Panc1 (cell line): ENCODE measurements around the gene RPS6KL1. TPM values are rescaled to one million over a fixed set of nuclear protein-coding genes. Genes with fewer than 3 reads are reported as not detected.

Experiments
- ATAC-seq: fragments of 200-7000 bp; cut with Tn5 transposase; 2 replicates; pipeline ENCODE4 v1.9.1; 2020; ENCODE audit warnings: mild to moderate bottlenecking, moderate library complexity
- BruUV-seq: library from RNA; stranded (reverse); fragments of 400-500 nt; replicated peaks from 2 replicates; lab custom pipeline; 2021; lab: Mats Ljungman, UMichigan
- CTCF ChIA-PET: fragments of 300-600 bp; sonication (Branson Sonifier 250); formaldehyde crosslinking; loops from one replicate; lab custom pipeline; 2022; ENCODE audit warnings: antibody characterized with exemption; lab: Charles Lee
- POLR2A ChIA-PET: fragments of 300-600 bp; sonication (Branson Sonifier 250); formaldehyde crosslinking; loops from one replicate; lab custom pipeline; 2022; ENCODE audit warnings: antibody characterized with exemption; lab: Charles Lee
- DNase-seq: peaks from one replicate; pipeline ENCODE4 v3.0.0-alpha.2; 2010; ENCODE audit warnings: low read depth, low spot score
- H3K27ac ChIP-seq: 2 replicates; pipeline ENCODE4 v1.5.1; 2011; ENCODE audit warnings: mild to moderate bottlenecking, low read length, inconsistent platforms
- H3K27me3 ChIP-seq: fragments of 200-500 bp; sonication (Bioruptor generic); 2 replicates; pipeline ENCODE4 v1.6.0; 2014; ENCODE audit warnings: low read length, inconsistent platforms; ENCODE audit not compliant: control insufficient read depth, insufficient read depth
- H3K36me3 ChIP-seq: fragments of 200-500 bp; sonication (Bioruptor generic); 2 replicates; pipeline ENCODE4 v1.5.1; 2014; ENCODE audit warnings: inconsistent platforms, mild to moderate bottlenecking, low read length, moderate library complexity; ENCODE audit not compliant: control insufficient read depth, insufficient read depth
- H3K4me1 ChIP-seq: 2 replicates; pipeline ENCODE4 v1.5.1; 2011; ENCODE audit warnings: inconsistent platforms, mild to moderate bottlenecking, low read length, moderate library complexity; ENCODE audit not compliant: control insufficient read depth, insufficient read depth
- H3K4me3 ChIP-seq, 2 experiments: 2 replicates each; pipeline ENCODE4 v1.5.1; 2011 to 2012; ENCODE audit warnings: low read depth in 2 of 2, low read length in 2 of 2, mild to moderate bottlenecking in 2 of 2, inconsistent platforms in 1 of 2, moderate library complexity in 1 of 2
- H3K9me3 ChIP-seq: fragments of 200-500 bp; sonication (Bioruptor generic); 2 replicates; pipeline ENCODE4 v1.5.1; 2014; ENCODE audit warnings: low read depth, mild to moderate bottlenecking, inconsistent platforms, low read length, moderate library complexity; ENCODE audit not compliant: control insufficient read depth, insufficient read depth
- POLR2AphosphoS5 ChIP-seq: IDR thresholded peaks from 2 replicates; pipeline ENCODE4 v1.6.1; 2012; ENCODE audit warnings: mild to moderate bottlenecking, low read depth, low read length, moderate library complexity
- SIN3A ChIP-seq: IDR thresholded peaks from 2 replicates; pipeline ENCODE4 v1.6.1; 2012; ENCODE audit warnings: low read depth, mild to moderate bottlenecking, low read length, moderate library complexity, borderline replicate concordance; ENCODE audit not compliant: insufficient read depth
- TCF7L2 ChIP-seq: IDR thresholded peaks from 2 replicates; pipeline ENCODE4 v1.6.1; 2011; ENCODE audit warnings: mild to moderate bottlenecking, low read depth, low read length, inconsistent platforms
- in situ Hi-C: cut with HindIII; loops from 2 replicates; pipeline ENCODE4 v1.10.0; 2016; ENCODE audit warnings: low sequenced_read_pairs, low pct_unique_long_range_greater_than_20kb
- intact Hi-C: fragments of 100-400 bp; cut with micrococcal nuclease; formaldehyde crosslinking; loops from one replicate; pipeline ENCODE4 v1.10.0; 2022; ENCODE audit not compliant: unreplicated experiment
- total RNA-seq: library from RNA; stranded (reverse); gene quantifications from one replicate; pipeline ENCODE4 v1.2.1, GENCODE V29; 2021; ENCODE audit not compliant: unreplicated experiment
- TF ChIP-seq, protein P1 (sequence below), 2 experiments: IDR thresholded peaks; 2 replicates each; pipeline ENCODE4 v1.6.1; 2011 to 2012; ENCODE audit warnings: low read depth in 2 of 2, control low read depth in 1 of 2, low read length in 1 of 2, mild to moderate bottlenecking in 1 of 2, moderate library complexity in 1 of 2; ENCODE audit not compliant: insufficient read depth in 1 of 2
- TF ChIP-seq, protein P2 (sequence below): fragments of 450-650 bp; IDR thresholded peaks from 2 replicates; pipeline ENCODE4 v1.5.1; 2017; ENCODE audit warnings: mild to moderate bottlenecking

Gene RPS6KL1
- total RNA-seq, 1 experiment from 2014 or later: 14.9 TPM

DNA sequence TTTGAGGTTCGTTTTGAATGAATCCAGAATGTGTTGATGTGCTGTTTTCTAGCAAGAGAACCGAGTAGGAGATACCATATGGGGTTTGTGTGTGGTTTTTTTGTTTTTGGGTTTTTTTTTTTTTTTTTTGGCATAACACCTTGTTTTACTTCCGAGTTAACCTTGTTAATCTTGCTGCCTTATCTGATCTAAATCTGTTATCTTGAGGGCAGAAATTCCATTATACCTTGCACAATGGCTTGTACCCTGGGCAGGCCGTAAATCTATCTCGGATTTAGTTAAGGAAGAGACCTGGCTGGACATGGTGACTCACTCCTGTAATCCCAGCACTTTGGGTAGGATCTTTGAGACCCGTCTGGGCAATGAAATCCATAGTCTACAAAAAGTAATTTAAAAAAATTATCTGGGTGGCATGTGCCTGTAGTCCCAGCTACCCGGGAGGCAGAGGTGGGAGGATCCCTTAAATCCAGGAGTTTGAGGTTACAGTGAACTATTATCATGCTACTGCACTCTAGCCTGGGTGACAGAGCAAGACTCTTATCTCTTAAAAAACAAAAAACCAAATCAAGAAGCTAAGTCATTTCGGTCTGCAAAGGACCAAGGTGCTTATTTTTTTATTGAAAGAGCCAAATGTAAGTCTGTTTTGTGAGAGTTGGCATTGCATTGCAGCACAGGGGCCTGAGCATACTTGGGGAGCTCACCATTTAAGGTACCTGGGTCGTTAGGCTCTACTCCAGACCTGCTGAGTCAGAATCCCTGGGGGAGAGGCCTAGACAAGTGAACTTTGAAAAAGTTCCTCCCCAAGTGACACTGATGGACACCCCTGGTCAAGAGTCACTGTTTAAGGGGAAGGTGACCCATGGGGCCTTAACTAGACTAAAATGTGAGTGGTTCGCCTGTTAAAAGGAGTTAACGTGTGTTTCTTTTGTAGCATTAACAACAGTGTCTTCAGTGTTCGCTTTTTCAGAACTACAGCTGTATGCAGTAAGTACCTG is 34.6 kb downstream of the RPS6KL1 start:
- peaks cover 11% of the 10 kb centered on the region for H3K4me1 ChIP-seq
- DNase-seq (no peak), ATAC-seq (no peak; the same call in 1 of the 2 replicates)
- H3K9me3 ChIP-seq: no peaks in the 10 kb centered on the region
- BruUV-seq: no TSS peak
- peaks cover 17% of the 10 kb centered on the region for H3K36me3 ChIP-seq
- ChIA-PET POLR2A (interaction anchor here (0.5 kb wide), 1 partner anchor 9 kb away, joined by 5 read pairs; no protein-coding TSS in a partner anchor), CTCF (no interaction called here)
- TF ChIP-seq, protein P1, sequence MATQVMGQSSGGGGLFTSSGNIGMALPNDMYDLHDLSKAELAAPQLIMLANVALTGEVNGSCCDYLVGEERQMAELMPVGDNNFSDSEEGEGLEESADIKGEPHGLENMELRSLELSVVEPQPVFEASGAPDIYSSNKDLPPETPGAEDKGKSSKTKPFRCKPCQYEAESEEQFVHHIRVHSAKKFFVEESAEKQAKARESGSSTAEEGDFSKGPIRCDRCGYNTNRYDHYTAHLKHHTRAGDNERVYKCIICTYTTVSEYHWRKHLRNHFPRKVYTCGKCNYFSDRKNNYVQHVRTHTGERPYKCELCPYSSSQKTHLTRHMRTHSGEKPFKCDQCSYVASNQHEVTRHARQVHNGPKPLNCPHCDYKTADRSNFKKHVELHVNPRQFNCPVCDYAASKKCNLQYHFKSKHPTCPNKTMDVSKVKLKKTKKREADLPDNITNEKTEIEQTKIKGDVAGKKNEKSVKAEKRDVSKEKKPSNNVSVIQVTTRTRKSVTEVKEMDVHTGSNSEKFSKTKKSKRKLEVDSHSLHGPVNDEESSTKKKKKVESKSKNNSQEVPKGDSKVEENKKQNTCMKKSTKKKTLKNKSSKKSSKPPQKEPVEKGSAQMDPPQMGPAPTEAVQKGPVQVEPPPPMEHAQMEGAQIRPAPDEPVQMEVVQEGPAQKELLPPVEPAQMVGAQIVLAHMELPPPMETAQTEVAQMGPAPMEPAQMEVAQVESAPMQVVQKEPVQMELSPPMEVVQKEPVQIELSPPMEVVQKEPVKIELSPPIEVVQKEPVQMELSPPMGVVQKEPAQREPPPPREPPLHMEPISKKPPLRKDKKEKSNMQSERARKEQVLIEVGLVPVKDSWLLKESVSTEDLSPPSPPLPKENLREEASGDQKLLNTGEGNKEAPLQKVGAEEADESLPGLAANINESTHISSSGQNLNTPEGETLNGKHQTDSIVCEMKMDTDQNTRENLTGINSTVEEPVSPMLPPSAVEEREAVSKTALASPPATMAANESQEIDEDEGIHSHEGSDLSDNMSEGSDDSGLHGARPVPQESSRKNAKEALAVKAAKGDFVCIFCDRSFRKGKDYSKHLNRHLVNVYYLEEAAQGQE (IDR thresholded peaks at IDR 0.05; ENCODE audit: insufficient read depth in 1 of 2, low read depth in 2 of 2, low read length in 1 of 2): no peak
- TF ChIP-seq, protein P2, sequence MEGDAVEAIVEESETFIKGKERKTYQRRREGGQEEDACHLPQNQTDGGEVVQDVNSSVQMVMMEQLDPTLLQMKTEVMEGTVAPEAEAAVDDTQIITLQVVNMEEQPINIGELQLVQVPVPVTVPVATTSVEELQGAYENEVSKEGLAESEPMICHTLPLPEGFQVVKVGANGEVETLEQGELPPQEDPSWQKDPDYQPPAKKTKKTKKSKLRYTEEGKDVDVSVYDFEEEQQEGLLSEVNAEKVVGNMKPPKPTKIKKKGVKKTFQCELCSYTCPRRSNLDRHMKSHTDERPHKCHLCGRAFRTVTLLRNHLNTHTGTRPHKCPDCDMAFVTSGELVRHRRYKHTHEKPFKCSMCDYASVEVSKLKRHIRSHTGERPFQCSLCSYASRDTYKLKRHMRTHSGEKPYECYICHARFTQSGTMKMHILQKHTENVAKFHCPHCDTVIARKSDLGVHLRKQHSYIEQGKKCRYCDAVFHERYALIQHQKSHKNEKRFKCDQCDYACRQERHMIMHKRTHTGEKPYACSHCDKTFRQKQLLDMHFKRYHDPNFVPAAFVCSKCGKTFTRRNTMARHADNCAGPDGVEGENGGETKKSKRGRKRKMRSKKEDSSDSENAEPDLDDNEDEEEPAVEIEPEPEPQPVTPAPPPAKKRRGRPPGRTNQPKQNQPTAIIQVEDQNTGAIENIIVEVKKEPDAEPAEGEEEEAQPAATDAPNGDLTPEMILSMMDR: no peak
- TF ChIP-seq TCF7L2: no peak
- no peak for TF ChIP-seq SIN3A
- TF ChIP-seq POLR2AphosphoS5: no peak
- intact Hi-C loops (no loop called here), in situ Hi-C loops (no loop called here)
- H3K4me3 ChIP-seq: no peak overlapping the region
- H3K27ac ChIP-seq: no peak overlapping the region
- no peaks in the 10 kb centered on the region for H3K27me3 ChIP-seq

DNA sequence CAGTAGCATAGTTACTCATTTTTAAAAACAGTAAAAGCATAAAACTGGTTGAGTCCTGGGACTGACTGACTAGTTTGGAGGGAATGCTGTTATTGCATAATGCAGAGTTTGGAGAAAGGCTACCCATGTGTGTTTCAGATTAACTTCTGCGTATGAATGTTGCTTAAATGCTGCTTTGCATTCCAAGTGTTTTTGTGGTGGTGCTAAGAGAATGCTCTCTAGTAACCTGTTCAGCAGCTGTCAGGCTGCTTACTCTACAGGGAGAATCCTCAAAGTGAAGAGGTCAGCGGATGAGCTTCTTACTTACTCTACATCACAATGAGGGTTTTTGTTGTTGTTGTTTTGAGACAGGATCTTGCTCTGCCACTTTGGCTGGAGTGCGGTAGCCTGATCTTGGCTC is 37.1 kb downstream of the RPS6KL1 start:
- DNase-seq: no peak
- Histone ChIP-seq H3K36me3 (peaks cover 4% of the 10 kb centered on the region), H3K9me3 (no peaks in the 10 kb centered on the region), H3K27me3 (no peaks in the 10 kb centered on the region), H3K4me3 (no peak overlapping the region), H3K4me1 (peaks cover 18% of the 10 kb centered on the region), H3K27ac (no peak overlapping the region)
- no TSS peak for BruUV-seq
- ChIA-PET POLR2A (no interaction called here), CTCF (interaction anchor here (0.6 kb wide), 1 partner anchor 133 kb away, joined by 7 read pairs; no protein-coding TSS in a partner anchor)
- intact Hi-C loops (no loop called here), in situ Hi-C loops (no loop called here)
- no peak for ATAC-seq
- TF ChIP-seq, protein P1 (IDR thresholded peaks at IDR 0.05; ENCODE audit: insufficient read depth in 1 of 2, low read depth in 2 of 2, low read length in 1 of 2): no peak
- TF ChIP-seq TCF7L2 (no peak), SIN3A (no peak), POLR2AphosphoS5 (no peak)
- TF ChIP-seq, protein P2: no peak
